Loucy (cell line): Measurements from ENCODE around the gene MSRB2.
"Not testable (repeated sequence)": the region's sequence is repeated elsewhere in the genome, so short reads cannot be mapped to it uniquely, and the experiment has no call there.

Source experiments
- H2AFZ ChIP-seq: fragments of 200-600 bp; sonication (generic); 2 replicates; pipeline ENCODE4 v1.6.0; 2016; ENCODE audit warnings: antibody characterized with exemption, mild to moderate bottlenecking, low read length, moderate library complexity
- H3F3A ChIP-seq: fragments of 200-600 bp; 2 replicates; pipeline ENCODE4 v1.6.0; 2016; ENCODE audit warnings: antibody characterized with exemption, low read depth, mild to moderate bottlenecking
- H3K27me3 ChIP-seq: fragments of 200-600 bp; sonication (generic); 2 replicates; pipeline ENCODE4 v1.6.1; 2014; ENCODE audit warnings: low read length, mild to moderate bottlenecking; ENCODE audit not compliant: insufficient read depth, poor library complexity, severe bottlenecking
- H3K36me3 ChIP-seq: fragments of 200-600 bp; sonication (generic); 2 replicates; pipeline ENCODE4 v1.6.1; 2016; ENCODE audit warnings: low read length; ENCODE audit not compliant: insufficient read depth
- H3K4me1 ChIP-seq: fragments of 200-600 bp; sonication (generic); 2 replicates; pipeline ENCODE4 v1.5.1; 2014; ENCODE audit warnings: low read length, mild to moderate bottlenecking; ENCODE audit not compliant: insufficient read depth, poor library complexity, severe bottlenecking
- H3K4me2 ChIP-seq: fragments of 200-600 bp; sonication (generic); 2 replicates; pipeline ENCODE4 v1.6.0; 2014; ENCODE audit warnings: antibody characterized with exemption, low read length, low read depth, mild to moderate bottlenecking; ENCODE audit not compliant: poor library complexity, severe bottlenecking
- H3K4me3 ChIP-seq: fragments of 200-600 bp; sonication (generic); 2 replicates; pipeline ENCODE4 v1.5.1; 2014; ENCODE audit warnings: low read length, mild to moderate bottlenecking, mixed read lengths; ENCODE audit not compliant: poor library complexity, severe bottlenecking
- H3K79me2 ChIP-seq: fragments of 200-600 bp; sonication (generic); 2 replicates; pipeline ENCODE4 v1.6.1; 2014; ENCODE audit warnings: low read length; ENCODE audit not compliant: insufficient read depth
- H3K9ac ChIP-seq: fragments of 200-600 bp; sonication (generic); 2 replicates; pipeline ENCODE4 v1.6.0; 2014; ENCODE audit warnings: mild to moderate bottlenecking, low read depth, low read length, moderate library complexity; ENCODE audit not compliant: poor library complexity, severe bottlenecking
- H3K9me2 ChIP-seq: fragments of 200-600 bp; sonication (generic); replicated peaks from 2 replicates; pipeline ENCODE4 v1.6.1; 2016; ENCODE audit warnings: low read depth, low read length, mixed read lengths
- H3K9me3 ChIP-seq: fragments of 200-600 bp; sonication (generic); 2 replicates; pipeline ENCODE4 v1.6.1; 2014; ENCODE audit warnings: mild to moderate bottlenecking, antibody characterized with exemption, low read length, low read depth; ENCODE audit not compliant: insufficient read depth
- H4K20me1 ChIP-seq: fragments of 200-600 bp; sonication (generic); 2 replicates; pipeline ENCODE4 v1.6.0; 2014; ENCODE audit warnings: antibody characterized with exemption, low read length, mild to moderate bottlenecking; ENCODE audit not compliant: insufficient read depth, poor library complexity, severe bottlenecking
- EZH2phosphoT487 ChIP-seq: fragments of 200-600 bp; IDR thresholded peaks from 2 replicates; pipeline ENCODE4 v1.6.1; 2018; ENCODE audit warnings: antibody characterized with exemption, mild to moderate bottlenecking, moderate library complexity, borderline replicate concordance
- TF ChIP-seq, protein P1 (sequence below): fragments of 200-600 bp; sonication (generic); conservative IDR thresholded peaks from 2 replicates; pipeline ENCODE4 v1.5.1; 2014; ENCODE audit warnings: mild to moderate bottlenecking, antibody characterized with exemption, low read length

The MSRB2 gene

DNA sequence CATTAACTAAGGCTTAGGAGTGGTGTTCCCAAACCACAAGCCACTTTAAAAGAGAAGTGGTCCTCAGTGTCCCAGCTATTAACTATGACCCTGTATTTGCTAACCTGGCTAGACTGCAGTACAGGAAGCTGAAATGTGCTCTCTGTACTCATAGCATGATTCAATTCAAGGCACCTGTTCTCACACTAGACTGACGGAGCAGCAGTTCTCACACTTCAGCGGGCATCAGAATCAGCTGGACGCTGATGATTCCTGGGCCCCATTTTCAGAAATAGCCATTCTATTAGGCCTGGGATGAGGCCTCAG is 24.5 kb upstream of the MSRB2 start:
- H2AFZ ChIP-seq = no peak overlapping the region

DNA sequence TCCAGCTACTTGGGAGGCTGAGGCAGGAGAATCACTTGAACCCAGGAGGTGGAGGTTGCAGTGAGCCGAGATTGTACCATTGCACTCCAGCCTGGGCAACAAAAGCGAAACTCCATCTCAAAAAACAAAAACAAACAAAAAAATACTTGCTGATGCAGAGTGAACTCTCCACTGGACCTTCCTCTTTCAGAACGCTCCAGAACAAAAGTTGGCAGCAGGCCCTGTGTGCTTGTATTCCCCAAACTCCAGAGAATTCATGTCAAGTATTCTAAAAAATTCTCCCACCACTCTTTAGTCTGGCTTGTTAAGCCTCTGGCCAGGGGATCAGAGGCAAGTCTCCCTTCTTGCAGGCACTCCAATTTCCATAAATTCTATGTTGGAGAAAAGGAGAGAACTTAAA is 22.8 kb upstream of the MSRB2 start:
- not testable (repeated sequence) for H3K4me2 ChIP-seq, H3K79me2 ChIP-seq, H3K4me1 ChIP-seq, H4K20me1 ChIP-seq, H3K9me2 ChIP-seq, H3K27me3 ChIP-seq, H3K9me3 ChIP-seq, H2AFZ ChIP-seq, H3K36me3 ChIP-seq, H3K4me3 ChIP-seq, H3F3A ChIP-seq, H3K9ac ChIP-seq

More for the DNA sequence above, 24.5 kb upstream of the MSRB2 start:
- no peak overlapping the region for H3K4me3 ChIP-seq
- H3K36me3 ChIP-seq = no peaks in the 10 kb centered on the region
- H3K27me3 ChIP-seq = no peaks in the 10 kb centered on the region
- H3K4me1 ChIP-seq = no peaks in the 10 kb centered on the region
- H3K79me2 ChIP-seq = no peaks in the 10 kb centered on the region
- no peaks in the 10 kb centered on the region for H3K9me2 ChIP-seq
- no peak overlapping the region for H3K4me2 ChIP-seq
- H3K9ac ChIP-seq = no peak overlapping the region
- H3K9me3 ChIP-seq = no peaks in the 10 kb centered on the region
- no peaks in the 10 kb centered on the region for H3F3A ChIP-seq
- TF ChIP-seq, protein P1, sequence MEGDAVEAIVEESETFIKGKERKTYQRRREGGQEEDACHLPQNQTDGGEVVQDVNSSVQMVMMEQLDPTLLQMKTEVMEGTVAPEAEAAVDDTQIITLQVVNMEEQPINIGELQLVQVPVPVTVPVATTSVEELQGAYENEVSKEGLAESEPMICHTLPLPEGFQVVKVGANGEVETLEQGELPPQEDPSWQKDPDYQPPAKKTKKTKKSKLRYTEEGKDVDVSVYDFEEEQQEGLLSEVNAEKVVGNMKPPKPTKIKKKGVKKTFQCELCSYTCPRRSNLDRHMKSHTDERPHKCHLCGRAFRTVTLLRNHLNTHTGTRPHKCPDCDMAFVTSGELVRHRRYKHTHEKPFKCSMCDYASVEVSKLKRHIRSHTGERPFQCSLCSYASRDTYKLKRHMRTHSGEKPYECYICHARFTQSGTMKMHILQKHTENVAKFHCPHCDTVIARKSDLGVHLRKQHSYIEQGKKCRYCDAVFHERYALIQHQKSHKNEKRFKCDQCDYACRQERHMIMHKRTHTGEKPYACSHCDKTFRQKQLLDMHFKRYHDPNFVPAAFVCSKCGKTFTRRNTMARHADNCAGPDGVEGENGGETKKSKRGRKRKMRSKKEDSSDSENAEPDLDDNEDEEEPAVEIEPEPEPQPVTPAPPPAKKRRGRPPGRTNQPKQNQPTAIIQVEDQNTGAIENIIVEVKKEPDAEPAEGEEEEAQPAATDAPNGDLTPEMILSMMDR = no peak
- no peaks in the 10 kb centered on the region for H4K20me1 ChIP-seq

DNA sequence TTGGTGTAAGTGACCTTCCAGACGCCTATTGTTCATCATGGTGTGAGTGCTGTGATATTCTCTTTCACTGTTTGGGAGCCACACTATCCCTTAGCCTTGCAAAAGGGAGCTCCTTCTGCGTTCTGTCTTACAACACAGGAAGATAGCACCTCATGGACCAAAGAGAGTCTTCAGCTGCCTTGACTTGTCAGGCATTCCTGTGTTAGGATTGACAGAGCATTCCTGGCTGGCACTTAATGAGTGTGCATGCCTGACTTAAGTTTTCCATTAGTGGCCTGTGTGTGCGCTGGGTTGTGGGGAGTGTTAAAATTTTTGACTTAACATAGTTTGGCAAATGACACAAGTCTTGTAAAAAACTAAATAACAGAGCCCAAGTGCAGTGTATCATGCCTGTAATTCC is 21.9 kb upstream of the MSRB2 start:
- no peaks in the 10 kb centered on the region for H3K9me3 ChIP-seq
- no peaks in the 10 kb centered on the region for H3K4me1 ChIP-seq
- no peak overlapping the region; the same call in 1 of the 2 replicates for H2AFZ ChIP-seq
- no peak overlapping the region for H3K9ac ChIP-seq
- no peaks in the 10 kb centered on the region for H3K79me2 ChIP-seq
- H3F3A ChIP-seq = no peaks in the 10 kb centered on the region
- no peak overlapping the region for H3K4me3 ChIP-seq
- no peaks in the 10 kb centered on the region for H3K27me3 ChIP-seq
- H3K4me2 ChIP-seq = no peak overlapping the region
- TF ChIP-seq, protein P1 = no peak
- no peak for TF ChIP-seq EZH2phosphoT487
- no peaks in the 10 kb centered on the region for H4K20me1 ChIP-seq
- no peaks in the 10 kb centered on the region for H3K9me2 ChIP-seq
- H3K36me3 ChIP-seq = no peaks in the 10 kb centered on the region

DNA sequence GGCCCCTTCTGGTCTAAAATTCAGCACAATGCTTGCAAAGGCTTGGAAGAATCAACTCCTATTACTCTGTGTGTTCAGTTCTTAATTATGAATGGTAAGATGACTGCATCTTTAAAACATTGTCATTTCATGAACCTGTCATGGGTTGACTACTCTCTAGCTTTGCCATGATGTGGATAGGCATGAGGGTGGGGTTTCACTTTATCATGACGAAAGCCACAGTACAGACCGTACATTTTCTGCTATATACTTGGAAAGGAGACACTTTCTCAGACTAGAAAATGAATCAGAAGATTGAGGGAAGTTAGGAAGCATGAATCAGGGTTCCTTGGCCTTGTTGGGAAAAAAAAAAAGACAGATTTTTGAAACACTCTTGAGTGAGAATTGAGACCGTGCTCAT is 19.7 kb upstream of the MSRB2 start:
- Histone ChIP-seq H3K4me1 (no peaks in the 10 kb centered on the region), H3K9me2 (no peaks in the 10 kb centered on the region), H3K4me3 (no peak overlapping the region), H4K20me1 (no peaks in the 10 kb centered on the region), H3K36me3 (no peaks in the 10 kb centered on the region), H3K9me3 (no peaks in the 10 kb centered on the region), H3K27me3 (no peaks in the 10 kb centered on the region), H3F3A (no peaks in the 10 kb centered on the region), H3K4me2 (no peak overlapping the region), H2AFZ (no peak overlapping the region), H3K9ac (no peak overlapping the region), H3K79me2 (no peaks in the 10 kb centered on the region)
- TF ChIP-seq, protein P1 = no peak
- no peak for TF ChIP-seq EZH2phosphoT487
